CD4-positive, alpha-beta T cell treated with Interleukin-17A for 4 hours (primary cell): ENCODE measurements around the gene OGDH.
A peak's percentile ranks its signal among the peaks of the same experiment; 100 is the strongest.

Source experiments
- DNase-seq: peaks from one replicate; pipeline ENCODE4 v3.0.0-alpha.2; 2020; ENCODE audit warnings: mixed read lengths

The OGDH gene

GRCh38 chr7:44743750-44744149, 137.3 kb downstream of the OGDH start:
- DNase-seq = no peak

DNA sequence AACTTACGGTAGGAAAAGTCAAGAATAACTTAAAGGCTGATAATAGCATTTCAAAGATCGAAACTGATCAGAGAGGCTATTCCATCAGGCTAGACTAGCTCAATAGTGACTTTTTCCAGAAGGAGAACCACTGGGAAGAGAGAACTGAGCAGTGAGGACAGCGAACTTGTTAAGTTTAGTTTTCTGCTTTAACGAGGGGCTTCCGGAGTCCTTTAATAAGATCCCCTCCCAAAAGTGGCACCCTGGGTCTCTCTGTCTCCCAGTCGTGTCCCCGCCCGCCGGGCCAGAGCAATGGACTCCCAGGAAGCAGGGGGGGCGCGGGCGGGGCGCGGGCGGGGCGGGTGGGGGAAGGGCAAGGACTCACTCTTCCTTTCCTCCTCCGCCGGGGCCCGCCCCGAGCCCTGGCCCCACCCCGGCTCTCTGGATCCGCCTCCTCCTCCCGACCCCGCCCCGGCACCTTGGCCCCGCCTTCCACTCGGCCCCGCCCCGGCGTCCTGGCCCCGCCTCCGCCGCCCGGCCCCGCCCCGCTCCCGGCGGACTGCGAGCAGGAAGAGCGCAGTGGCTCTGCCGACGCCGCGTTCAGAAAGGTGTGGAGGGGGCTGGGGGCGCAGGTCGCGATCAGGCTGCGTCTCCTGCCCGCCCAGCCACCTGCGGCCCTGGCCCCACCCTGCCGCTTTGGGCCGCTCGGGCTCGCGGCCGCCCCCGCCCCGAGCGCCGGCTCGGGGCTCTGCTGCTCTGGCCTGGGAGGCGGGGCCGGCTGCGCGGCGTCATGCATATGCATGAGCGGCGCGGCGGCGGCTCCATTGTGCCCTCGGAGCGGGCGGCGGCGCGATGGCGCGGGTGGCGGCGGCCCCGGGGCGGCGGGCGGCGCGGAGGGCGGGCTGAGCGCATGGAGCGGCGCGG, 141.9 kb downstream of the OGDH start, which contains the start of gene ZMIZ2:
Gene ZMIZ2, plus strand, starts transcription at position 803 of the 903 bp plus-strand sequence. CDS start 7,403 bp downstream, outside the sequence.
- DNase-seq = peak; percentile 94

DNA sequence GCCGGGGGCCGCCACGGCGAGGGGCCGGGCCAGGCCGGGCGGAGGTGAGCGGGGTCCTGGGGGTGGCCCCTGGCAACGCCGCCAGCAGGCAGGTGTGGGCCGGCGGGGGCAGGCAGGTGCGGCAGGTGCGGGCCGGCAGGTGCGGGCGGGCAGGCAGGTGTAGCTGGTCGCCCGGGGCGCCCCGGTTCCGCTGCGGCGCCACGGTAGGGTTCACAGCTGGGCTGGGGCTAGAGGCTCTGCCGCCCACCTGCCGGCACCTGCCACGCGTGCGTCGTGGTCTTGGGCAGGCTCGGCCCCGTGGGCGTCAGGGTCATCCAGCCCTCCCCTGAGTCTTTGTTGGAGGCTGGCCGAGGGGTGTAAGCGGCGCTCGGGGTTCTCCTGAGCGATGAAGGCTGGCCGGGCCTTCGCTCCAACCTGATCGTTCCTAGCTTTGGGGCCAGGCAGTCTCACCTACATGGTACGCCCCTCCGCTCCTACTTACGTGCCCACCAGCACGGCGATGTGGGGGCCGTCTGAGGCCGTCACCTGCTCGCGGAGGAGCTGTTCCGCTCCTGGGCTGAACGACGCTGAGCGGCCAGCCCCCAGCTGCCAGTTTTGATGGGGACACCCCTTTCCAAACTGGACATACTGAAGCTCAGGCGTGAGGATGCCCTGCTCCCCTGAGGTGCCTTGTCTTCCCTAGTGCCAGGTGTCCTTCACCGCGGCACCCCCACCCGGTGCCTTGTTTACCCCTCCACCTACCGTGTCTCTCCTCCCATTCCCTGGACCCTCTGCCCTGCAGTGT, 142.7 kb downstream of the OGDH start:
- no peak for DNase-seq

DNA sequence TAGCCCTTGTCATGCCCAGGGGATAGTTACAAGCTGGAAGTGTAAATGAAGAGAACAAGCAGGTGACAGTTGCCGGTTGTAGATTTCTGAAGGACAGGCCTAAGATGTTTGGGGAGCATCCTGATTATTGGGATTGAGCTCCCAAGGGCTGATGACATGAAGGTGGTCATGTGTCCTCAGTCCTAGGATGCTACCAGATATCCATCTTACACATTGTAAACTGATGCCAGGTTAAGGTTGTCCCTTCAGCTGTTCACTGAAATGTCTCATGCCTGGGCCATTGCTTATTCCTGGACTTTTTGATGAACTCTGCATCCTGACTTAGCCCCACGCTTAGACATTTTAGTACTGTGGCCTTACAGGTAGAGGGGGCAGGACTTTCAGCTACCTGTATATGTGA, 143.6 kb downstream of the OGDH start:
- DNase-seq = no peak

DNA sequence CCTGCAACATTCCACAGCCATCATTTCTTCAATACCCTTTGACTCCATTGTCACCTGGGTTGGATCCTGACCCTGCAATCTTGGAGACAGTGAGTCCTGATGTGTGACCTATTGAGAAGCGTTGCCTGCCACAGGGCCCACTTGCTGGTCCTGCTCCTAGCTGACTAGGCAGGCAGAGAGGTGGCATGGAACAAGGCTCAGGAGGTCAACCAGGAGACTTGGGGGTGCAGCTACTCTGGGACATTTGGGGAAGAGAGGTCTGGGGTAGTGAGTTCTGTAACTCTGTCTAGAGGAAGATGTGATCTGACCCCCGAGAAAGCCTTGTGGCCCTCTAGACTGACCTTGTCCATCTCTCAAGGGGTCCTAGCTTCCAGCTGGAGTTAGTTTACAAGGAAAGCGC, 144.0 kb downstream of the OGDH start:
- no peak for DNase-seq

GRCh38 chr7:44750921-44751571, 144.6 kb downstream of the OGDH start:
- DNase-seq = peak; percentile 42

- no peak for DNase-seq
Observed at GRCh38 chr7:44752822-44753221, 146.4 kb downstream of the OGDH start.

- DNase-seq = no peak
Observed at GRCh38 chr7:44754802-44755697, 148.6 kb downstream of the OGDH start.

GRCh38 chr7:44755698-44756627, 149.5 kb downstream of the OGDH start:
- DNase-seq = no peak

DNA sequence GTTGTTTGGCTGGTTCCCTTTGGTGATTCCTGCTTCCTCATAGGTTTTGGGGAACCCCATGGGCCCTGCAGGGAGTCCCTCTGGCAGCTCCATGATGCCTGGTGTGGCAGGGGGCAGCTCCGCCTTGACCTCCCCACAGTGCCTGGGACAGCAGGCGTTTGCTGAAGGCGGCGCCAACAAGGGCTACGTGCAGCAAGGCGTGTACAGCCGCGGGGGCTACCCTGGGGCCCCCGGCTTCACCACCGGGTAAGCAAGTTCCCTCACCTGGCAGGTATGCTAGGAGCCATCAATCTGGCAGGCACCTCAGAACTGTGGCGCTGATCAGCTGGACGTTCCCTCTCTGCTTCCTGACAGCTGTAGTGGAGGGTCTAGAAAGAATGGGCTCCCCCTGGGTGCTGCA, 150.5 kb downstream of the OGDH start:
- DNase-seq = no peak

DNA sequence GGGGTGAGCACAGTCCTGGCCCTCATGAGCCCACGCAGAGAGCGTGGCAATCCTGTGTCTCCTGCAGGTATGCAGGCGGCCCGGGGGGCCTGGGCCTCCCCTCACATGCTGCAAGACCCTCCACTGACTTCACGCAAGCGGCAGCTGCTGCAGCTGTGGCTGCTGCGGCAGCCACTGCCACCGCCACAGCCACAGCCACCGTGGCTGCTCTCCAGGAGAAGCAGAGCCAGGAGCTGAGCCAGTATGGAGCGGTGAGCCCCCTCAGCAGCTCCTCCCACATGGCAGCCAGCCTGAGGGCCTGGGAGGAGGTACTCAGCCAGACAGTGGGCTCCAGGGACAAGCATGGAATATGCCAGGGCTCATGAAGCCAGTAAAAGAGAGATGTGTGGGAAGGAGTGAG, 150.9 kb downstream of the OGDH start:
- no peak for DNase-seq

- DNase-seq = no peak
Observed at GRCh38 chr7:44757739-44758138, 151.3 kb downstream of the OGDH start.
